HCT116 (cell line): ENCODE measurements around the gene ARFGEF3.

Experiments used
- CTCF ChIP-seq, 3 experiments: fragments of 200-600 bp in 1 of 3; sonication (generic) in 1 of 3; IDR thresholded peaks in 2 of 3; conservative IDR thresholded peaks in 1 of 3; 2 replicates each; pipeline ENCODE4 v1.5.1; 2012 to 2017; ENCODE audit warnings: low read depth in 2 of 3, low read length in 2 of 3, antibody characterized with exemption in 1 of 3, borderline replicate concordance in 1 of 3, control low read depth in 1 of 3, mild to moderate bottlenecking in 1 of 3, mixed read lengths in 1 of 3, mixed run types in 1 of 3, moderate library complexity in 1 of 3; ENCODE audit not compliant: insufficient read depth in 1 of 3
- EGR1 ChIP-seq: IDR thresholded peaks from 2 replicates; pipeline ENCODE4 v1.6.1; 2012; ENCODE audit warnings: low read depth
- ELF1 ChIP-seq: IDR thresholded peaks from 2 replicates; pipeline ENCODE4 v1.6.1; 2012; ENCODE audit warnings: low read depth, borderline replicate concordance
- EZH2phosphoT487 ChIP-seq: fragments of 200-600 bp; IDR thresholded peaks from 2 replicates; pipeline ENCODE4 v1.6.1; 2018; ENCODE audit warnings: antibody characterized with exemption, borderline replicate concordance
- JUND ChIP-seq: IDR thresholded peaks from 2 replicates; pipeline ENCODE4 v1.6.1; 2012
- POLR2A ChIP-seq: IDR thresholded peaks from 2 replicates; pipeline ENCODE4 v1.7.0; 2011; ENCODE audit warnings: borderline replicate concordance; ENCODE audit not compliant: insufficient read depth, insufficient read length; ENCODE audit errors: extremely low read depth
- POLR2AphosphoS5 ChIP-seq: IDR thresholded peaks from 2 replicates; pipeline ENCODE4 v1.6.1; 2011; ENCODE audit warnings: mild to moderate bottlenecking, low read depth, low read length, moderate library complexity
- RAD21 ChIP-seq: IDR thresholded peaks from 2 replicates; pipeline ENCODE4 v1.6.1; 2012; ENCODE audit warnings: low read depth, mild to moderate bottlenecking
- REST ChIP-seq: IDR thresholded peaks from 2 replicates; pipeline ENCODE4 v1.6.1; 2012; ENCODE audit warnings: low read depth
- SP1 ChIP-seq: IDR thresholded peaks from 2 replicates; pipeline ENCODE4 v1.6.1; 2012; ENCODE audit warnings: low read depth
- YY1 ChIP-seq: IDR thresholded peaks from 2 replicates; pipeline ENCODE4 v1.6.1; 2011; ENCODE audit warnings: low read length, low read depth, moderate library complexity, mild to moderate bottlenecking; ENCODE audit not compliant: insufficient replicate concordance; ENCODE audit errors: extremely low read depth

- TF ChIP-seq ELF1 (no peak), POLR2AphosphoS5 (no peak), CTCF (IDR thresholded peaks at IDR 0.05 in 2 of 3, conservative IDR thresholded peaks at IDR 0.05 in 1 of 3; ENCODE audit: borderline replicate concordance in 1 of 3, insufficient read depth in 1 of 3, low read depth in 2 of 3, low read length in 2 of 3) (peak in 2 of 3 experiments; percentile 38 to 43; a peak in 4 of 6 replicates), EGR1 (no peak), RAD21 (no peak; the same call in 1 of the 2 replicates), SP1 (no peak), JUND (no peak), POLR2A (no peak), REST (no peak), YY1 (no peak), EZH2phosphoT487 (no peak)
Measured at GRCh38 chr6:138278326-138278725, 116.6 kb downstream of the ARFGEF3 start.
